ENCODE measurements around the gene RARA.

RARA gene

GRCh38 chr17:40349477-40349894 lies 40.5 kb downstream of the RARA start:
- H3K27ac ChIP-seq (ENCODE audit: extremely low read depth, low read depth, low read length): no peak overlapping the region
- ChIA-PET CTCF (interaction anchor here (0.6 kb wide), 1 partner anchor 46 kb away, joined by 4 read pairs; no protein-coding TSS in a partner anchor), POLR2A (interaction anchor here (2.1 kb wide), 1 partner anchor 43 kb away, joined by 6 read pairs; no protein-coding TSS in a partner anchor)

GRCh38 chr17:40349895-40350688 lies 41.1 kb downstream of the RARA start:
- Histone ChIP-seq H3K27ac (ENCODE audit: extremely low read depth, low read depth, low read length) (no peak overlapping the region), H3K4me3 (ENCODE audit: low read depth, low read length) (no peak overlapping the region), H3K9me3 (ENCODE audit: control insufficient read depth, insufficient read depth, low read depth, low read length) (no peaks in the 10 kb centered on the region), H3K36me3 (ENCODE audit: control insufficient read depth in 2 of 2, insufficient read depth in 1 of 2, low read length in 2 of 2) (peaks cover 6 to 46% of the 10 kb centered on the region in 2 experiments; a peak in 2 of 3 replicates), H3K4me1 (ENCODE audit: control insufficient read depth, insufficient read depth, low read length) (peaks cover 5% of the 10 kb centered on the region)
- peak; percentile 51 for TF ChIP-seq PATZ1 (tag by site-specific recombination; IDR thresholded peaks at IDR 0.05)
- TF ChIP-seq OVOL3 (tag by site-specific recombination; IDR thresholded peaks at IDR 0.05): no peak
- TF ChIP-seq ZNF121 (tag by site-specific recombination; IDR thresholded peaks at IDR 0.05): no peak
- no peak for TF ChIP-seq ZNF707 (tag by site-specific recombination; IDR thresholded peaks at IDR 0.05)
- TF ChIP-seq ZNF629 (tag by site-specific recombination; IDR thresholded peaks at IDR 0.05): no peak
- TF ChIP-seq ATF2 (tag by site-specific recombination; IDR thresholded peaks at IDR 0.05; ENCODE audit: low read depth): 0 out of 2 replicates have a peak, but pooled peaks have one; percentile 16
- TF ChIP-seq ZBTB44 (tag by site-specific recombination; IDR thresholded peaks at IDR 0.05): no peak
- TF ChIP-seq ZBTB21 (tag by site-specific recombination; IDR thresholded peaks at IDR 0.05): no peak
- TF ChIP-seq ZNF341 (tag by site-specific recombination; IDR thresholded peaks at IDR 0.05; ENCODE audit: low read depth): 0 out of 2 replicates have a peak, but pooled peaks have one; percentile 18
- no peak for TF ChIP-seq ZNF670 (tag by site-specific recombination; IDR thresholded peaks at IDR 0.05; ENCODE audit: low read depth)
- TF ChIP-seq ZSCAN4 (tag by site-specific recombination; IDR thresholded peaks at IDR 0.05): peak; percentile 52; the same call in 1 of the 2 replicates
- TF ChIP-seq KLF9 (tag by site-specific recombination; IDR thresholded peaks at IDR 0.05; ENCODE audit: low read depth): no peak
- TF ChIP-seq ZNF704 (tag by site-specific recombination; IDR thresholded peaks at IDR 0.05): no peak
- no peak for TF ChIP-seq ZNF521 (tag by site-specific recombination; IDR thresholded peaks at IDR 0.05)
- no peak for TF ChIP-seq ZNF664 (tag by site-specific recombination; IDR thresholded peaks at IDR 0.05)
- no peak for TF ChIP-seq ZFHX2 (tag by site-specific recombination; conservative IDR thresholded peaks at IDR 0.05)
- TF ChIP-seq ZNF398 (tag by site-specific recombination; IDR thresholded peaks at IDR 0.05): no peak
- ChIA-PET POLR2A (interaction anchor here (2.1 kb wide), 1 partner anchor 43 kb away, joined by 6 read pairs; no protein-coding TSS in a partner anchor), CTCF (interaction anchor here (1.0 to 16.1 kb wide), 2 partner anchors 44 to 56 kb away, joined by 3 to 453 read pairs; partner anchors contain the start of gene RARA)

More at GRCh38 chr17:40349477-40349894, 40.5 kb downstream of the RARA start:
- Histone ChIP-seq H3K4me3 (ENCODE audit: low read depth, low read length) (no peak overlapping the region), H3K9me3 (ENCODE audit: control insufficient read depth, insufficient read depth, low read depth, low read length) (no peaks in the 10 kb centered on the region), H3K4me1 (ENCODE audit: control insufficient read depth, insufficient read depth, low read length) (peaks cover 11% of the 10 kb centered on the region), H3K36me3 (ENCODE audit: control insufficient read depth in 2 of 2, insufficient read depth in 1 of 2, low read length in 2 of 2) (peaks cover 6 to 45% of the 10 kb centered on the region in 2 experiments; a peak in 2 of 3 replicates)
- TF ChIP-seq ZNF10 (tag by site-specific recombination; IDR thresholded peaks at IDR 0.05) (no peak), YY1 (tag by site-specific recombination; IDR thresholded peaks at IDR 0.05) (no peak), ZNF433 (tag by site-specific recombination; IDR thresholded peaks at IDR 0.05; ENCODE audit: low read depth) (no peak)
